T follicular helper cell (primary cell): ENCODE data around the gene CACNA1B.
"Not testable (repeated sequence)": the region's sequence is repeated elsewhere in the genome, so short reads cannot be mapped to it uniquely, and the experiment has no call there.

Source experiments
- DNase-seq: peaks from one replicate; pipeline ENCODE4 v3.0.0-alpha.2; 2020; ENCODE audit warnings: low read depth

The CACNA1B gene

DNA sequence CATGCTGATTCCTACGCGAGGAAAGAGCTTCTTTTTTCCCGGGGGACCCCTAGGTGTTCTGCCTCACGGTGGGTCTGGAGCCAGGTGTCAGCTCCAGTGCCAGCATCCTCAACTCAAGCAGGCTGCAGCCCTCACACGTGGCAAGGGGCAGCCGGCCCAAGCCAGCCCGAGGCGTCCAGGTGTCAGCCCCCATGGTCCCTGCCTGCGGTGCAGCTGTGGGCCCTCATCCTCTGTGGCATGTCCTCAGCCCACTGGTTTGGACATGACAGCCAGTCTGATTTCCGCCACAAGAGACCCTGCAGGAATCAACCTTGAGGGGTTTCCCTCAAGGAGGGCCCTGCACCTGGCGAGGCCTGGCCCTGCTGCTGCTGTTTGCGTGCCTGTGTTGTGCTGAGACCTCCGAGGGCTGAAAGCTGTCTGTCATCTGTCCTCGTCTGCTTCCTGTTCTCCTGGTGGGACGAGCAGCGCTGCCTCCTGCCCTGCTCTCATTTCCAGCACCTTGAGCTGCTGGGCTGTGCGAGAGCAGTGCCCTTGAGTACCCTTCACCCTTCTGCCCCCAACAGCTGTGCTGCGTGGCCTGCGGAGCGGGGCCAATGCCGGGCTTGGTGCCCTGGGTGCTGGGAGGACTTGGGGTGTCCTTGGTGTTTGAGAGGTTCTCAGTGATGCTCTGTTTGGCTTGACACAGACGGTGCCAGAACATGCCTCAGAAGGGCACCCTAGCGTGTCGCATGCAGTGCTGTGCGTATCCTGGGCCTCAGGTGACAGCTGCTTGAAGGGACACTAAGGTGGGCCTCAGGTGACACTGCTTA lies 137.6 kb downstream of the CACNA1B start:
- DNase-seq = no peak

DNA sequence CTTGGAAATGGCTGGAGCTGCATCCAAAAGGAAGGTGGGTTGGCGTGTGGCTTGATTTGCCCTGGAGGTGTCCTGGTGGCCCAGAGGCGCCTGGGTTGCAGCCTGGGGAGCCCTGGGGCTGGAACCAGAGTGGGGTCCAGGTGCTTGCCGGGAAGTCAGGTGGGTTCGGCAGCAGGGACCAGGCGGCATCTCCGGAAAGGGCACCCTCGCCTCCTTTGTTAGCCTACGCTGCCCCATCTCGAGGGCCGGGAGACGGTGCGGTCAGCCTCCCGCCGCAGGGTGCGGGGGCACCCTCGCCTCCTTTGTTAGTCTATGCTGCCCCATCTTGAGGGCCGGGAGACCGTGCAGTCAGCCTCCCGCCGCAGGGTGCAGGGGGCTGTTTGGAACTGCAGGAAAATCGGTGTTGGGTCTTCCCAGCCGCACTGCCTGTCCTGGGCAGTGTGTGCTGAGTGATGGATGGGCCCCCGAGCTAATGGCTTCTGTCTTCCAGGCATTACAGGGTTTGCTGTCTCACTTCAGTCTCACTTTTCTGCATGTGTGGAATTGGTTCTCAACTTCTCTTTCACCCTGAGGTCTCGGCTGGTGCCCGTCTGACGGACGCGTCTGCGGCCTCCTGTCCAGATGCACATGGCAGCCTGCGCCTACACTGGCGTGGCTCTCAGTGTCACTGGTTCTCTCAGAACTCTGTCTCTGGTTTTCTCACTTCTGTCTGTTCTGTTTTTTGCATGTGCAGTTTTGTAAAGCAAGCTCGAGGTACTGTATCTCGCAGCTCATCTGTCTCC lies 139.0 kb downstream of the CACNA1B start:
- DNase-seq = no peak

DNA sequence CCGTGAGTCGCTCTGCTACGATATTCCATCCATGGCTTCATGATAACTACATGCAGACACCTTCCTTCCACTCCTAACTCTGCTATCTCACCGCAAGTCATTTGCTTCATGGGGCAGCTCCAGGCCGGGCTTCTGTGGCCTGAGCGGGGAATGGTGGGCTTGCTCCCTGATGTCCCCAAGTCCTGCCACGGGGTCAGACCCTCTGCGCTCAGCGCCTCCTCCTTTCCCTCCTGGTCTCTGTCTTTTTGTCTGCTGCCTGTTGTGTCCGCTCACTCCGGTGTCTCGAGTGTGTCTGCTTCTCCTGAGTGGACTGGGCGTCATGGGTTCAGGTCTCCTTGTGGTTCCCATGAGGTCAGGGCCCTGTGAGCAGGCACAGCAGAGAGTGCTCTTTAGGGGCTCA lies 139.6 kb downstream of the CACNA1B start:
- DNase-seq = no peak

DNA sequence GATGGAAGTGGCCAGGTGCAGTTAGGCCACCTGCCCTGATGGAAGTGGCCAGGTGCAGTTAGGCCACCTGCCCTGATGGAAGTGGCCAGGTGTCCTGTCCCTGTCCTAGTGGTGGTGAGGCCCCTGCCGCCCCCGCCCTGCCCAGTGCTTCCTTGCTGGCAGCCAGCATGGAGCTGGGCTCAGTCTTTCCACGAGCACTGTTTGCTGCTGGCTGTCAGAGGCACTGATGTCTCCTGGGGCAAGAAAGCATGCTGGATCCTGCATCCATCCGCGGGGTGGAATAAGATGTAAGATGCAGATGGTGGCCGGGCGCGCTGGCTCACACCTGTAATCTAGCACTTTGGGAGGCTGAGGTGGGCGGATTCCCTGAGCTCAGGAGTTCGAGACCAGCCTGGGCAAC lies 141.9 kb downstream of the CACNA1B start:
- DNase-seq = not testable (repeated sequence)

DNA sequence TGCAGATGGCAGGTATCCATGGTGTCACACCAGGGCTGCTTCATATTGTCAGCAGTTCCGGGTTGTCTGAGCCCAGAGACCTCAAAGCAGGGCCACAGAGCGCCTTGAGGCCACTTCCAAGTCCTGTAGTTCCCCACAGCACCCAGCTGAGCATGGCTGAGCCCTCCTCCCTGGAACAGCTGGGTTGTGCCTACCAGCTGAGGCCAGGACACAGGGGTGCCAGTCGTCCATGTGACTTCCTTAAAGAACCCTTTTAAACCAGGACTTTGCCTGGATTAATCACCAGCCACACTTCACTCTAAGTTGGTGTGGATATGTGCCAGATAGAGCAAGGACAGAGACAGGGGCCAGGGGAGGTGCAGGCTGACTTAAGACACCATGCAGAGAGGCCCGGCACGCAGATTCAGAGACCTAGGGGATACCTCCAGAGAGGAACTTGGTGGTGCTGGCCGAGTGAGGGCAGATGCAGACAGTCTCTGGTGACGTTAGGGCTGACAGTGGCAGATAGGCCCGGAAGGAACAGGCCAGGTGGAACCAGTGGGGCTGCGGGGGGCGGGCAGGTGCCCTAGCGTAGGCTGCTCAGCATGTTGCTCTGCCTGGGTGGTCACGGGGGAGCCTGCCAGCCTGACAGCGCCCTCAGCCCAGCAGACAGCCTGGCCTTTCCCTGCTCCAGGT lies 142.7 kb downstream of the CACNA1B start:
- no peak for DNase-seq

DNA sequence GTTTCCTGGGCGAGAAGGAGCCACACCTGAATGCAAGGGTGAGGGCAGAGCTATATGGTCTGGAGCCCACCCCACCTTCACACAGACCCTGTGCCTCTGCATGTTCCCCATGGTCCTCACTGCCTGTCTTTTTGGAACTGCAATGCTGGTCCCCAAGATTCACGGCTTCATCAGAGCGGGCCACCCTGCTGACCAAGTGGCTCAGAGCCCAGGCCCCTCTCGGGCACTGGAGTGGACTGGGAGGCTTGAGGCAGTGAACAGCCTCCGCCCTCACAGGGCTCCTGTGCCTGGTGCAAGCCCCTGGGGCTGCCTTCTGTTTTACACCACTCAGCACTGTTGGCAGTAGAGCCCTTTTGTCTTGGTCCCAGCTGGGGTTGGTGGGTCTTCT lies 143.2 kb downstream of the CACNA1B start:
- DNase-seq = no peak

DNA sequence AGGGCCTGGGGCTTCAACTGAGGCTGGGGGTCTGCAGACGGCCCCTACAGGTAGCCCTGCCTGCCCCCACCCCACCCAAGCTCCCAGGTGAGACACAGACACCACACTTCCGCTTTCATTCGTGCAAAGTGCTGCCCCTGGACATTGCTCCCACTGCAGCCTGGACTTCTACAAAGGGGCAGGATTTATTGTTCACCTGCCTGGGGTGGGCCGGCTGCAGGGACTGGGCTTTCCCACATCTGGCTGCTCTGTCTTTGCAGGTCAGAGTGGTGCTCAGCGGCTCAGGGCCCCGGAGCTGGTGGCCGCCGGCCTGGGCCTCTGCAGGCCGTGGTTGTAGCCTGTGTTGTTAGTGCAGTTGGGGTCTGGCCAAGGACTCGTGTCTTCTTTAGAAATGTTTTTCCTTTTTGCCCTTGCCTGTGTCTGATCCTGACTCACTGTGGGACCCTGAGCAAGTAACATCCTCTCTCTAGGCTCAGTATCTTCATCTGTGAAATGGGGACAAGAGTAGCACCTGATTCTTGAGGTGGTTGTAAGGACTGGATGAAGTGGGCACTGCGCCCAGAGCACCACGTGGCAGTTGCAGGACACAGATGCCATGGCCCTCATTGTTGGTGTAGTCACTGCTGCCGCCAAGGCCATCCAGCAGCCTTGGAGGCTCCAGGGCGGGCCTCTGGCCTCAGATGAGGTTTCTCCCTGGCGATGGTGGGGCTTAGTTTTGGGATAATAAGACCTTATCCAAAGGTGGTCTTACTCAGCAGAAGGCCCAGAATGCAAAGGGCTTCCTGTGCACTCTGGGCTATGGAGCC lies 143.9 kb downstream of the CACNA1B start:
- DNase-seq = no peak

DNA sequence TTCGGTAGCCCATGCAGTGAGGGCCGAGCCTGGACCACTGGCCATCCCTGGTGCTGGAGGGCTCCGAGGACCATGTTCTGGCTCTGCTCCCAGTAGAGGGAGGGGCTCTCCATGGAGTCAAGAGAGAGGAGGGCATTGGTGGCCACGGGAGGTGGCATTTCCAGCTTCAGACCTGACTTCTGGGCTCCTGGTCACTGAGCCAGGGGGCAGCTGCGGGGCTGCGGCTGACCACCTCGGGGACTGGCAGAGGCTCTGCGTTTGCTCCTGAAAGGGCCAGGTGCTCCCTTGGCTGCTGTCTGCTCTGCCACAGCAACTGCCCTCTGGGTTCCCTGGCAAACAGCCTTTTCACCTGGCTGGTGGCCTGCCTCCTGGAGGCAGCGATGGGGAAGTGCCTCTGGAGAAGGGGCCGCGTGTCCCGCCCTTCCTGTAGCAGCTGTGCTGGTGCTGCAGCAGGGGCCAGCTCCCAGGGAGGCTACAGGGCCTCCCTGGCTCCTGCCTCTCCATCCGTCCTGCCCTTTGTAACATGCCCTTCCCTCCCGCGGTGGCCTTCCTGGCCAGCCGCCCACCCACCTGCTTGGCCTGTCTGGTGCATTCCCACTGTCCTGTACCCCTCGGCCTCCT lies 144.6 kb downstream of the CACNA1B start:
- no peak for DNase-seq

DNA sequence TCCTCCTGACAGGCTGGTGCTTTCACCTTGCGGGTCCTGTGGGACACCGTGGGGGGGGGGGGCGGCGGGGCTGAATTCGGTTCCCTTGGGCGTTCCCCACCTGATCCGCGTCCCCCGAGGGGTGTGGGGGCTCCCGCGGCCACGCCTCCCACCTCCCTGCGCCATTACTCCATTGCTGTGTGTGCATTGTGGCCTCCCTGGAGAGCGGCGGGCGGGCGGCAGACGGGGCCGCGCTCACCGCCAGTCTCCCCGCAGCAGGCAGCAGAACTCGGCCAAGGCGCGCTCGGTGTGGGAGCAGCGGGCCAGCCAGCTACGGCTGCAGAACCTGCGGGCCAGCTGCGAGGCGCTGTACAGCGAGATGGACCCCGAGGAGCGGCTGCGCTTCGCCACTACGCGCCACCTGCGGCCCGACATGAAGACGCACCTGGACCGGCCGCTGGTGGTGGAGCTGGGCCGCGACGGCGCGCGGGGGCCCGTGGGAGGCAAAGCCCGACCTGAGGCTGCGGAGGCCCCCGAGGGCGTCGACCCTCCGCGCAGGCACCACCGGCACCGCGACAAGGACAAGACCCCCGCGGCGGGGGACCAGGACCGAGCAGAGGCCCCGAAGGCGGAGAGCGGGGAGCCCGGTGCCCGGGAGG lies 145.3 kb downstream of the CACNA1B start:
- DNase-seq = no peak

DNA sequence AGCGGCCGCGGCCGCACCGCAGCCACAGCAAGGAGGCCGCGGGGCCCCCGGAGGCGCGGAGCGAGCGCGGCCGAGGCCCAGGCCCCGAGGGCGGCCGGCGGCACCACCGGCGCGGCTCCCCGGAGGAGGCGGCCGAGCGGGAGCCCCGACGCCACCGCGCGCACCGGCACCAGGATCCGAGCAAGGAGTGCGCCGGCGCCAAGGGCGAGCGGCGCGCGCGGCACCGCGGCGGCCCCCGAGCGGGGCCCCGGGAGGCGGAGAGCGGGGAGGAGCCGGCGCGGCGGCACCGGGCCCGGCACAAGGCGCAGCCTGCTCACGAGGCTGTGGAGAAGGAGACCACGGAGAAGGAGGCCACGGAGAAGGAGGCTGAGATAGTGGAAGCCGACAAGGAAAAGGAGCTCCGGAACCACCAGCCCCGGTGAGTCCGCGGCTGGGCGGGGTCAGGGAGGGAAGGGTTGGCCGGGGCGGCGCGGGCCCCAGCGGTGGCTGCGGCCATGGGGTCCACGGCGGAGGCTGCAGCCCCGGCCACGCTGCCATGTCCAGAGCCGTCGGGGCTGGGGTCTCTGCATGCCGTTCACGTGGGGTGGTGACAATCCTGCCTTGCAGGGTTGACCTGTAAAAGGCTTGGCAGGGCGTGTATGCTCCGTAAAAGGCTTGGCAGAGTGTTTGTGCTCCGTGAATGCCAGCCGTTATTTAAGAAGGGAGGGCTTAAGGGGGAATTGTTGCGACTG lies 146.0 kb downstream of the CACNA1B start:
- DNase-seq = no peak

DNA sequence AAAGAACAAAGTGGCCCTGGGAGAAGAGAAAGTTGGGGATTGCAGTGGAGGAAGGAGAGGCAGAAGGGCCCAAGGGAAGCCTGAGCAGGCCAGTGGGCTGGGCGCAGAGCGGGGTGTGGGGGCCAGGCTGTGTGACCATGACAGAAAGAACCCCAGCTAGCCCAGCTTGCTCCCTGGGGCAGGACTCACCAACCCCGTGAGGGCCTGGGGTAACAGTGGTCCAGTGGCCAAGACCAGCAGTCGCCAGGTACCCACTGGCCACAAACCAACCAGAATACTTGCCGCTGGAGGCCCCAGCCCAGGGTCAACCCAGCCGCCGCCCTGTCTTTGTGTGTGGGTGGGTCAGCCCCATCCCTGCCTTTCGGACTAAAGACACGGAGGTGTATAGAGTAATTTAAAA lies 146.5 kb downstream of the CACNA1B start:
- DNase-seq = no peak

DNA sequence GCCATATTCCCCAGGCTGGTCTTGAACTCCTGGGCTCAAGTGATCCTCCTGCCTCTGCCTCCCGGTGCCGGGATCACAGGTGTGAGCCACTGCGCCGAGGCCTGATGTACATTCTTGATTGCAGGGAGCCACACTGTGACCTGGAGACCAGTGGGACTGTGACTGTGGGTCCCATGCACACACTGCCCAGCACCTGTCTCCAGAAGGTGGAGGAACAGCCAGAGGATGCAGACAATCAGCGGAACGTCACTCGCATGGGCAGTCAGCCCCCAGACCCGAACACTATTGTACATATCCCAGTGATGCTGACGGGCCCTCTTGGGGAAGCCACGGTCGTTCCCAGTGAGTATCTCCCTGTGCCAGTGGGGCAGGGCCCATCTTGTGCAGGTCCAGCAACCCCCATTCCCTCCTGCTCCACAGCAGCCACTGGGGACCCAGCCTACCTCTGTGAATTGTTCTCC lies 147.3 kb downstream of the CACNA1B start:
- no peak for DNase-seq

DNA sequence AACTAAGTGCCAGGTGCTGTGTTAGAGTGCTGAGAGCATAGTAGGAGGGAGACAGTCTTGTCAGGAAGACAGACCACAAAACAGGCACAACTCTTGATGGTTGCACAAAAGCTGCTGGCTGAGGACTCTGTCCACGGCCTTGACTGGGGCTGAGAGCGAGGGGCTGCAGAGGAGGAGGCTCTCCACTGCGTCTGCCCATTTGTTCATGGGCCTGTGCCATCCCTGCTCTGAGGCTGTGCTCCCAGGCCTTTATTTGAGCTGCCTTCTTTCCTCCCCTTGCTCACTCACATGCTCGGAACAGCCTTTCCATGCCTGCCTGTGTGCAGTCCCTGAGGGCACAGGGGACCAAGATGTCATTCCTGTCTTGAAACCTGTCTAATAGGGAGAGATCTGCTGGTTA lies 147.8 kb downstream of the CACNA1B start:
- no peak for DNase-seq

DNA sequence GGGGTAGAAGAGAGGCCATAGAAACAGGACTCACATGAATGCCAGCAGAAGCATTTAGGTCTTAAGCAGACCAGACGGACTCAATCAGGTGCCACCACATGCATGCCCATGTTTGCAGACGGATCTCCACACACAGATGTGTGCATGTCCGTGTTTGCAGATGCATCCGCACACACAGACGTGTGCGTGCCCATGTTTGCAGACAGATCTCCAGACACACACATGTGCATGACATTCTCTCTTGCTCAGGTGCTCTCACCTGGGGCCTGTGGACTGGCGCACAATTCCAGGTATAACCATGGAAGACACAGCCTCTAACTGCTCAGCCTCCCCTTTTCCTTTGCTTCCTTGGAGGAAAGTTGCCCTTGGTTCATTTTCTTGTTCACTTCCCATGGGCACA lies 148.3 kb downstream of the CACNA1B start:
- no peak for DNase-seq

DNA sequence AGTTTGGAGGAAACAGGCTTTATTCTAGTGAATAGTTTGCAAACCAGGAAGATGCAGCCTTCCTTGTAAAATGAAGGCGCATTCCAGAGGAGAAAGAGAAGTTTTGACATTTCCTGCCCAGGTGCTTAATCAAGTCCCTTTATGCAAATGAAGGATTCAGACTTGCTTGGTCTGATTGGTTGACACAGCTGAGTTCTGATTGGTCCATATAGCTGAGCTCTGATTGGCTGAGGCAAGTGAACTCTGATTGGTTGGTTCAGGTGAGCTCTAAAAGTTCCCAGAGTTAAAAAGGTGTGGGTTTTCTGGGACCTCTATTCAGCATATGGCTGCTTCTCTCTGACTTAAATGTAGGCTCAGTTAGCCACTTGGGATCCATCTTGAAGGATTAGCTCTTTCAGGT lies 151.0 kb downstream of the CACNA1B start:
- DNase-seq = no peak

DNA sequence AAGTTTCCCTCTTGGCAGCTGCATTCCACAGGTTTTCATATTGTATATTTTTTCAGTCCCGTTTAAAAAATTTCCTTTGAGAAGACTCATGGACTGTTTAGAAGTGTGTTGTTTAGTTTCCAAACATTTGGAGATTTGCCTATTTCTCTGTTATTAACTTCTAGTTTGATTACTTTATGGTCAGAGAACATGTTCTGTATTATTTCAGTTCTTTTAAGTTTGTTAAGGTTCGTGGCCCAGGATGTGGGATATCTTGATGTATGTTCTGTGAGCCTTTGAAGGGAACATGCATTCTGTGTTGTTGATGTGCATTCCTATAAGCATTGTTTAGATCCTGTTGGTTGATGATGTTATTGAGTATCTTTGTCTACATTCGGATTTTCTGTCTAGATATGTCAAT lies 153.6 kb downstream of the CACNA1B start:
- DNase-seq = no peak

DNA sequence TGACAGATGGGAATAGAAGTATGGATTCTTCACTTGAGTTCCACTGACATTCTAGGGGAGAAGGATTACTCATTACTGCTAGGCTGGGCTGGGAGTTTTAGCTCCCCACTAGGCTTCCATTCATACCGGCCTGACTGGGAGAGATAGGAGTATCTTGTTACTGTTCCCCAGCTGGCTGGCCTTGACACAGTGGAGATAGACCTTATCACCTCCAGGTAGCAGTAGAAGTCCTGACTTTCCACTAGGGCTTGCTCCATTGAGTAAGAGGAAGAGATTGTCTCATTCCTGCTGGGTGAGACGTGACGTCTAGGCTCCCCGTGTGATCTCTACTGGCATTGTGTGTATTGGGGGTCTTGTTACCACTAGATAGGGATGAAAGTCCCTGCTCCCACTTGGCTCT lies 156.4 kb downstream of the CACNA1B start:
- no peak for DNase-seq

DNA sequence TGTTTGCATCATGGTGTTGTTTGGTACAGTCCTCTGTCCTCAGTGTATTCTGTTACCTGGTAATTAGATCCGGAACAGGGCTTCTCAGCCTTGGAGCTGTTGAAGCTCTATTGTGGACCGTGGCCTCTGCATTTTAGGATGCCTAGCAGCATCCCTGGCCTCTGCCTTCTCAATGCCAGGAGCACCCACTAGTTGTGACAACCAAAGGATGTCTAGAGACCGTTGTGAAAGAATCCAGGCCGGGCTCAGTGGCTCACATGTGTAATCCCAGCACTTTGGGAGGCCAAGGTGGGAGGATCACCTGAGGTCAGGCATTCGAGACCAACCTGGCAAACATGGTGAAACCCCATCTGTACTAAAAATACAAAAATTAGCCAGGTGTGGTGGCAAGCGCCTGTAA lies 159.6 kb downstream of the CACNA1B start:
- no peak for DNase-seq

DNA sequence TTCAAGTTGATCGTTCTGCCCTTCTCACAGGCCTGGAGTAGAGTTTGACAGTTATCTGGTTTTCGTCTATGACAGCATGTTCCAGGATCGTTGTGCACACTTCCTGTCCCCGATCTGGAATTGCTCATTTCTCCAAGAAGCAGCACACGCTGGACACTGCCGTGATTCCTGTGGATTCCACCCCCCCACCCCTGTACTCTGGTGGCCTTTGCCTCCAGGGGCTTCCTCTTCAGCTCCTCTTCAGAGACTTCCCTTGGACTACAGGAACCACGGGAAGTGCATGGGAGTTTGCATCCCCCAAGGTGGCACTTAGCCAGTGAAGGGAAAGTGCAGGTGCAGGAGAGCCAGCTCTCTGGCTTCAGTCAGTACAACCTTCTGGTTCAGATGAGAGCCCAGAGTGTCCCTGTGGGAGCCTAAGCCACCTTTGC lies 160.7 kb downstream of the CACNA1B start:
- DNase-seq = no peak
